OCI-LY1 (cell line): ENCODE measurements around the gene GNG12.

Experiments
- EZH2 ChIP-seq: fragments of 200-600 bp; sonication (generic), shearing (Covaris generic); IDR thresholded peaks from 2 replicates; pipeline ENCODE4 v1.8.0; 2017; ENCODE audit warnings: borderline replicate concordance, mixed run types, mild to moderate bottlenecking, antibody characterized with exemption, low read length, moderate library complexity, mixed read lengths
- TF ChIP-seq, protein P1 (sequence below): fragments of 200-600 bp; sonication (generic), shearing (Covaris generic); IDR thresholded peaks from 2 replicates; pipeline ENCODE4 v1.5.1; 2017; ENCODE audit warnings: mild to moderate bottlenecking, antibody characterized with exemption, low read length, moderate library complexity, mixed read lengths

DNA sequence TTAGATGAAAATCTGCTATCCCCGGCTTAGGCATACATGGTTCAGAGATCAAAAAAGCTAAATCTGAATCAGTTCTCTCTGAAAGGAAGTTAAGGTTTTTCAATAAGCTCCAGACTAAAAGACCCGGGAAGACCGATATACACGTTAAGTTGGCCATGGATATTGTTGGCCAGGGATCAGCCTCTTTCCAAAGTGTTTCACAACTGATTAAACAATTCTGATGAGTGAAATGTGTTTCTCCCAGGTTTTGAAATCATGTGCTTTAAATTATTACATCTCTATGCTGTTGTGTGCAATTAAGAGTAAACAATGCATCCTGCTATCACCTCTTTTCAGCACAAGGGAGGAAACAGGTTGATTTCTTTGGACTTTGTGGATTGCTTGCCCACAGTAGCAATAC is 23.7 kb upstream of the GNG12 start:
- TF ChIP-seq, protein P1, sequence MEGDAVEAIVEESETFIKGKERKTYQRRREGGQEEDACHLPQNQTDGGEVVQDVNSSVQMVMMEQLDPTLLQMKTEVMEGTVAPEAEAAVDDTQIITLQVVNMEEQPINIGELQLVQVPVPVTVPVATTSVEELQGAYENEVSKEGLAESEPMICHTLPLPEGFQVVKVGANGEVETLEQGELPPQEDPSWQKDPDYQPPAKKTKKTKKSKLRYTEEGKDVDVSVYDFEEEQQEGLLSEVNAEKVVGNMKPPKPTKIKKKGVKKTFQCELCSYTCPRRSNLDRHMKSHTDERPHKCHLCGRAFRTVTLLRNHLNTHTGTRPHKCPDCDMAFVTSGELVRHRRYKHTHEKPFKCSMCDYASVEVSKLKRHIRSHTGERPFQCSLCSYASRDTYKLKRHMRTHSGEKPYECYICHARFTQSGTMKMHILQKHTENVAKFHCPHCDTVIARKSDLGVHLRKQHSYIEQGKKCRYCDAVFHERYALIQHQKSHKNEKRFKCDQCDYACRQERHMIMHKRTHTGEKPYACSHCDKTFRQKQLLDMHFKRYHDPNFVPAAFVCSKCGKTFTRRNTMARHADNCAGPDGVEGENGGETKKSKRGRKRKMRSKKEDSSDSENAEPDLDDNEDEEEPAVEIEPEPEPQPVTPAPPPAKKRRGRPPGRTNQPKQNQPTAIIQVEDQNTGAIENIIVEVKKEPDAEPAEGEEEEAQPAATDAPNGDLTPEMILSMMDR: no peak
- TF ChIP-seq EZH2: no peak
